ENCODE measurements around the gene KANK2.

The KANK2 gene

GRCh38 chr19:11209839-11210655 is 12.7 kb upstream of the KANK2 start:
- Histone ChIP-seq H3F3A (ENCODE audit: insufficient read depth, low read length) (0 out of 2 replicates have a peak, but pooled peaks cover 3% of the 10 kb centered on the region), H3K36me3 (ENCODE audit: insufficient read depth, low read length) (no peaks in the 10 kb centered on the region; the same call in 1 of the 2 replicates), H2AFZ (ENCODE audit: low read length) (no peak overlapping the region), H3K4me1 (ENCODE audit: insufficient read depth, low read length, severe bottlenecking) (peaks cover 16% of the 10 kb centered on the region), H3K27me3 (ENCODE audit: insufficient read depth, low read length) (no peaks in the 10 kb centered on the region), H4K20me1 (ENCODE audit: insufficient read depth, low read length) (no peaks in the 10 kb centered on the region), H3K4me3 (ENCODE audit: low read depth, low read length, poor library complexity, severe bottlenecking) (no peak overlapping the region), H3K9me2 (ENCODE audit: low read depth, low read length) (no peaks in the 10 kb centered on the region), H3K79me2 (ENCODE audit: insufficient read depth, low read length) (no peaks in the 10 kb centered on the region), H3K9ac (ENCODE audit: low read length) (no peak overlapping the region), H3K4me2 (ENCODE audit: low read length) (no peak overlapping the region), H3K27ac (ENCODE audit: low read depth, low read length, poor library complexity, severe bottlenecking) (no peak overlapping the region), H3K9me3 (ENCODE audit: low read length) (no peaks in the 10 kb centered on the region)
- TF ChIP-seq EZH2 (IDR thresholded peaks at IDR 0.05; ENCODE audit: borderline replicate concordance, low read length) (no peak), CTCF (IDR thresholded peaks at IDR 0.05; ENCODE audit: low read length) (no peak)

GRCh38 chr19:11208561-11209471 is 11.5 kb upstream of the KANK2 start:
- H3K9me2 ChIP-seq (ENCODE audit: low read depth, low read length): no peaks in the 10 kb centered on the region
- H3K4me2 ChIP-seq (ENCODE audit: low read length): no peak overlapping the region
- H3K9ac ChIP-seq (ENCODE audit: low read length): no peak overlapping the region
- H3K4me1 ChIP-seq (ENCODE audit: insufficient read depth, low read length, severe bottlenecking): peaks cover 28% of the 10 kb centered on the region
- H3K4me3 ChIP-seq (ENCODE audit: low read depth, low read length, poor library complexity, severe bottlenecking): no peak overlapping the region
- H2AFZ ChIP-seq (ENCODE audit: low read length): no peak overlapping the region
- TF ChIP-seq CTCF (IDR thresholded peaks at IDR 0.05; ENCODE audit: low read length): no peak
- TF ChIP-seq EZH2 (IDR thresholded peaks at IDR 0.05; ENCODE audit: borderline replicate concordance, low read length): no peak
- H3K27me3 ChIP-seq (ENCODE audit: insufficient read depth, low read length): no peaks in the 10 kb centered on the region
- H3K36me3 ChIP-seq (ENCODE audit: insufficient read depth, low read length): no peaks in the 10 kb centered on the region
- no peak overlapping the region for H3K27ac ChIP-seq (ENCODE audit: low read depth, low read length, poor library complexity, severe bottlenecking)
- H4K20me1 ChIP-seq (ENCODE audit: insufficient read depth, low read length): no peaks in the 10 kb centered on the region
- H3K79me2 ChIP-seq (ENCODE audit: insufficient read depth, low read length): no peaks in the 10 kb centered on the region
- H3K9me3 ChIP-seq (ENCODE audit: low read length): no peaks in the 10 kb centered on the region
- 0 out of 2 replicates have a peak, but pooled peaks cover 3% of the 10 kb centered on the region for H3F3A ChIP-seq (ENCODE audit: insufficient read depth, low read length)

- H3K4me1 ChIP-seq (ENCODE audit: insufficient read depth, low read length, severe bottlenecking): peaks cover 37% of the 10 kb centered on the region
- 0 out of 2 replicates have a peak, but pooled peaks cover 3% of the 10 kb centered on the region for H3F3A ChIP-seq (ENCODE audit: insufficient read depth, low read length)
- TF ChIP-seq CTCF (IDR thresholded peaks at IDR 0.05; ENCODE audit: low read length): no peak
- TF ChIP-seq EZH2 (IDR thresholded peaks at IDR 0.05; ENCODE audit: borderline replicate concordance, low read length): no peak
- H3K4me2 ChIP-seq (ENCODE audit: low read length): no peak overlapping the region
- no peaks in the 10 kb centered on the region for H3K9me2 ChIP-seq (ENCODE audit: low read depth, low read length)
- no peaks in the 10 kb centered on the region for H3K27me3 ChIP-seq (ENCODE audit: insufficient read depth, low read length)
- H3K4me3 ChIP-seq (ENCODE audit: low read depth, low read length, poor library complexity, severe bottlenecking): no peak overlapping the region
- H3K79me2 ChIP-seq (ENCODE audit: insufficient read depth, low read length): no peaks in the 10 kb centered on the region
- H3K36me3 ChIP-seq (ENCODE audit: insufficient read depth, low read length): no peaks in the 10 kb centered on the region
- no peaks in the 10 kb centered on the region for H4K20me1 ChIP-seq (ENCODE audit: insufficient read depth, low read length)
- no peaks in the 10 kb centered on the region for H3K9me3 ChIP-seq (ENCODE audit: low read length)
- no peak overlapping the region for H3K9ac ChIP-seq (ENCODE audit: low read length)
- peak overlapping the region; percentile 87 for H3K27ac ChIP-seq (ENCODE audit: low read depth, low read length, poor library complexity, severe bottlenecking)
- H2AFZ ChIP-seq (ENCODE audit: low read length): no peak overlapping the region
Observed at GRCh38 chr19:11205939-11206570, 8.7 kb upstream of the KANK2 start.

All from OCI-LY1 (cell line).